Small intestine (tissue), 7 donors: ENCODE data around the gene SLC8A3. TPM values are rescaled to one million over a fixed set of nuclear protein-coding genes. Genes with fewer than 3 reads are reported as not detected.
A peak's percentile ranks its signal among the peaks of the same experiment; 100 is the strongest.

ENCODE experiments used
- DNase-seq, 2 donors: peaks; one replicate each; pipeline versions ENCODE4 v3.0.0 to v3.0.0-alpha.2; 2013
- FAIRE-seq: peaks from 2 replicates; lab custom pipeline; 2012; peaks lifted over from hg19 to GRCh38; lab: Jason Lieb, UNC
- H3K27ac ChIP-seq, 3 donors: one replicate each; pipeline ENCODE4 v1.5.1; 2013; ENCODE audit warnings: low read length in 2 of 3, mild to moderate bottlenecking in 2 of 3, control low read depth in 1 of 3, inconsistent platforms in 1 of 3, low read depth in 1 of 3, moderate library complexity in 1 of 3
- H3K27me3 ChIP-seq, 3 donors: one replicate each; pipeline ENCODE4 v1.6.1; 2013; ENCODE audit warnings: low read length in 3 of 3, inconsistent platforms in 1 of 3; ENCODE audit not compliant: control insufficient read depth in 3 of 3, insufficient read depth in 3 of 3
- H3K36me3 ChIP-seq, 3 donors: one replicate each; pipeline ENCODE4 v1.6.1; 2013; ENCODE audit warnings: low read length in 3 of 3, inconsistent platforms in 1 of 3, low read depth in 1 of 3, mild to moderate bottlenecking in 1 of 3, moderate library complexity in 1 of 3; ENCODE audit not compliant: control insufficient read depth in 3 of 3, insufficient read depth in 2 of 3
- H3K4me1 ChIP-seq, 3 donors: one replicate each; pipeline ENCODE4 v1.6.1; 2013; ENCODE audit warnings: low read length in 2 of 3, inconsistent platforms in 1 of 3, low read depth in 1 of 3, mild to moderate bottlenecking in 1 of 3, moderate library complexity in 1 of 3; ENCODE audit not compliant: control insufficient read depth in 3 of 3, insufficient read depth in 2 of 3
- H3K4me3 ChIP-seq, 3 donors: one replicate each; pipeline ENCODE4 v1.5.1; 2013; ENCODE audit warnings: low read length in 3 of 3, control low read depth in 1 of 3, inconsistent platforms in 1 of 3, low read depth in 1 of 3, mild to moderate bottlenecking in 1 of 3, moderate library complexity in 1 of 3
- H3K9me3 ChIP-seq, 2 donors: one replicate each; pipeline ENCODE4 v1.6.1; 2013; ENCODE audit warnings: low read depth in 1 of 2, low read length in 1 of 2; ENCODE audit not compliant: control insufficient read depth in 2 of 2, insufficient read depth in 1 of 2
- WGBS, 3 donors: extraction: QIAGEN DNeasy Blood & Tissue Kit; methylation state at CpG; one replicate each; pipeline ENCODE4 v1.1.7; 2013; 5-methylcytosine and 5-hydroxymethylcytosine counted together
- polyA plus RNA-seq, 4 donors: library from polyadenylated mRNA; stranded (reverse) in 3 of 4; unstranded in 1 of 4; fragments of 200-250 nt in 3 of 4; fragments of 120-200 nt in 1 of 4; gene quantifications; one replicate each; pipeline versions ENCODE4 v1.2.1 to v1.2.3, GENCODE V29; 2013
- donor health status: healthy with polysubstance abuse.
- donor health status: control.
- donor health status: control.
- donor health status: Bipolar disorder and iron deficiency.
- donor health status: healthy.

Gene SLC8A3
- polyA plus RNA-seq, 4 donors, result 0.22 to 0.24 TPM; not detected in 2

- FAIRE-seq (no peak), DNase-seq (peak; percentile 38 to 53)
- Histone ChIP-seq H3K9me3 (no peaks in the 10 kb centered on the region), H3K27me3 (peaks cover 0 to 2% (median 0%) of the 10 kb centered on the region in 3 donors), H3K27ac (no peak overlapping the region), H3K4me3 (no peak overlapping the region), H3K4me1 (peaks cover 0 to 6% (median 0%) of the 10 kb centered on the region in 3 donors), H3K36me3 (no peaks in the 10 kb centered on the region)
- whole genome bisulfite sequencing, 3 donors, result 9 to 43% (median 42%) methylated on average over 3 of the region's 3 CpGs
Observed at GRCh38 chr14:70047598-70048312, 141.0 kb downstream of the SLC8A3 start.

DNA sequence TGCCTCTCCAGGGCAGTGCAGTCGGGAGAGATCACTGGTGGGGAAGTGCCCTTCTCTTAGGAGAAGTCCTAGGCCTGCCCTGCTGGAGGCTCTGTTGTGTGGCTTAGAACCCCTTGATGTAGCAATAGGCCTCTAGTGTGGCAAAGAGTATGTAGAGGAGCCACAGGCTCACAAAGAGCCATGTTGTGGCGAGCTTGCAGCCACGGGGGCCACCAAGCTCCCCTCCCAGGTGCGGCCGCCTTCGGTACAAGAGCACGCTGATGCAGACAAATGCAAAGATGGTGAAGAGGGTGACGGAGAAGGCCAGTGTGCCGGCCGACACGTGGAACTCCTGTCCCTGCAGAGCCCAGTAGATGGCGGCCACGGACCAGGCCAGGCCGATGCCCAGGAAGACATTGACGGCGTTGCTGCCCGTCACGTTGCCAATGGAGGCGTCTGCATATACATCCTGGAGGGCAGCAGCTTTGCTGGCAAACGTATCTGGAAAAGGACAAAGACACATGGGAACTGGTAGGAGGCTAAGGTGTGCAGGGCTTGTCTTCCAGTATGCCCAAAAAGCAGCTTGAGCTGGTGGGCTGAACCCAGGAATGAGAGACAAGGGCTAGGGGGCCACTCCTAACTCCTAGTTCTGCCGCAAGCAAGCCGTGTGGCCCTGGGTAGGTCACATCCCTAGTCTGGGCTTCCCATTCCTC is 142.8 kb downstream of the SLC8A3 start:
- Histone ChIP-seq H3K4me1 (peaks cover 0 to 6% (median 0%) of the 10 kb centered on the region in 3 donors), H3K36me3 (no peaks in the 10 kb centered on the region), H3K4me3 (no peak overlapping the region), H3K27me3 (peaks cover 0 to 5% (median 4%) of the 10 kb centered on the region in 3 donors), H3K27ac (no peak overlapping the region), H3K9me3 (no peaks in the 10 kb centered on the region)
- FAIRE-seq (no peak), DNase-seq (peak; percentile 59 to 76)
- 21 to 40% (median 40%) methylated on average over 22 of the region's 22 CpGs for WGBS, 3 donors

GRCh38 chr14:70045310-70045709 is 143.4 kb downstream of the SLC8A3 start:
- WGBS, 3 donors, result 44 to 69% (median 51%) methylated on average over 4 of the region's 4 CpGs
- Histone ChIP-seq H3K9me3 (no peaks in the 10 kb centered on the region), H3K4me1 (peaks cover 0 to 6% (median 0%) of the 10 kb centered on the region in 3 donors), H3K4me3 (no peak overlapping the region), H3K27me3 (peaks cover 0 to 10% (median 4%) of the 10 kb centered on the region in 3 donors), H3K36me3 (no peaks in the 10 kb centered on the region), H3K27ac (no peak overlapping the region)
- no peak for FAIRE-seq
- DNase-seq, result no peak

DNA sequence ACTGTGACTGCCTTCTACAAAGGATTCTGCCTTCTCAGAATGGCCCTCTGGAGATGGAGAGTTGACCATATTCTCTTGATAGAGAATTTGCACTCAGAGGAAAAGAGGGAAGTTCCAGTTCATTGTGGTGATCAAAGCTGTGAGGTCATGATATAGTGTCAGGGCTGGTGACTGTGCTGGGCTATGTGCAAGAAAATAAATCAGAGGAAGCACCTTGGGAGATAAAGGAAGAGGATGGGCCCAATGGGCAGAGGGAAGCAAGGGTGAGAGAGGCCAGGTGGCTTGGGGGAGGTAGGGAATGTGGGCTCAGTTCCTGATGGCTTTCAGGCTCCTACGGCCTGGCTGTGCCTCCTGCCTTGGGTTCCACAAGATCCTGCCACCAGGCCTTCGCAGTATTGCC is 145.8 kb downstream of the SLC8A3 start:
- FAIRE-seq (no peak), DNase-seq (no peak)
- WGBS, 3 donors, result 79 to 100% (median 81%) methylated on average over 2 of the region's 2 CpGs
- Histone ChIP-seq H3K4me3 (no peak overlapping the region), H3K4me1 (peaks cover 0 to 6% (median 0%) of the 10 kb centered on the region in 3 donors), H3K36me3 (no peaks in the 10 kb centered on the region), H3K9me3 (no peaks in the 10 kb centered on the region), H3K27me3 (peaks cover 0 to 10% (median 4%) of the 10 kb centered on the region in 3 donors), H3K27ac (no peak overlapping the region)

DNA sequence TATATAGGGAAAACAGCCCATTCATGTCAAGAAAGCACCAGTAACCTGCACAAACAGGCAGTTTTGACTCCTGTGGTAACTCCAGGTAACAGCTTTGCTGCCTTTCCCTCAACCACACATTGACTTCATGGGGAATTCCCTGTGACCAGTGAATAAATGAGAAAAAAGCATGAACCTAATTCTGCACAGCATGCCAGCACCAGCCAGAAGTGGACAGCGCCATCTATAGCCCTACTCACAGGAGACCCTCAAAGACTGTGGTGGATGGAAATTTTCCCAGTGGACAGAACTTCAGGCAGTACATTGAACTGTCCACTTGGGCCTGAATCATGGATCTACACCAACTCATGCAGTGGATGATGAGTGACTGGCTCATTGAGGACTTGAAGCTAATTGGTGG is 152.1 kb downstream of the SLC8A3 start:
- H3K4me3 ChIP-seq, result no peak overlapping the region
- FAIRE-seq (no peak), DNase-seq (no peak)
- H3K4me1 ChIP-seq, result no peaks in the 10 kb centered on the region
- no peaks in the 10 kb centered on the region for H3K36me3 ChIP-seq
- WGBS, 3 donors, result 53 to 68% (median 53%) methylated on average over 1 of the region's 1 CpG
- H3K27me3 ChIP-seq, result peaks cover 0 to 6% (median 1%) of the 10 kb centered on the region in 3 donors
- H3K9me3 ChIP-seq, result no peaks in the 10 kb centered on the region
- no peak overlapping the region for H3K27ac ChIP-seq

DNA sequence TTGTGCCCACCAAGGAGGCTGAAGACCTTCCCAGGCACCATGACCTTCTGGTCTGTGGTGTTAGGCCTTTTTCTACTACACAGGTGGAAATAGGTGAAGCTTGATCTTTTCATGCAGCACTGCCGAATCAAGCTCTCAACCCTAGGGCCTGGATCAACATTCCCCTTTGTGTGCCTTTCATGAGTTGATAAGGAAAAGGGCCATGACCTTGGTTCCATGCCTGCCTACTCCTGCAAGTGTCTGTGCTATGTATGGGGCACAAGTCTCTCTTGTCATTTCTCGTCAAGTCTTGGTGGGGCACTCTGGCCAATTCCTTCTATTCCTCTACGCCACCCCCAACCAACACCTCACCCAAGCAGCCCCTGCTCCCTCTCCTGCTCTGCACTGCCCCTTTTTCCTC is 154.5 kb downstream of the SLC8A3 start:
- Histone ChIP-seq H3K36me3 (no peaks in the 10 kb centered on the region), H3K27ac (no peak overlapping the region), H3K27me3 (no peaks in the 10 kb centered on the region), H3K4me3 (no peak overlapping the region), H3K9me3 (no peaks in the 10 kb centered on the region), H3K4me1 (no peaks in the 10 kb centered on the region)
- FAIRE-seq, result no peak
- WGBS, 3 donors, result 71 to 77% (median 74%) methylated on average over 3 of the region's 3 CpGs
- DNase-seq, result no peak

GRCh38 chr14:70033561-70033960 is 155.2 kb downstream of the SLC8A3 start:
- no peak for FAIRE-seq
- Histone ChIP-seq H3K27me3 (no peaks in the 10 kb centered on the region), H3K9me3 (no peaks in the 10 kb centered on the region), H3K4me1 (no peaks in the 10 kb centered on the region), H3K36me3 (no peaks in the 10 kb centered on the region), H3K27ac (no peak overlapping the region), H3K4me3 (no peak overlapping the region)
- WGBS, 3 donors, result 75 to 84% (median 78%) methylated on average over 2 of the region's 2 CpGs
- no peak for DNase-seq

- DNase-seq (no peak), FAIRE-seq (no peak)
- Histone ChIP-seq H3K27me3 (no peaks in the 10 kb centered on the region), H3K9me3 (no peaks in the 10 kb centered on the region), H3K4me3 (no peak overlapping the region), H3K27ac (no peak overlapping the region), H3K36me3 (no peaks in the 10 kb centered on the region), H3K4me1 (no peaks in the 10 kb centered on the region)
- WGBS, 3 donors, result 76 to 87% (median 82%) methylated on average over 8 of the region's 8 CpGs
Observed at GRCh38 chr14:70033116-70033515, 155.6 kb downstream of the SLC8A3 start.
